Measurements from ENCODE around the gene SEMA4F.
A peak's percentile ranks its signal among the peaks of the same experiment; 100 is the strongest.

GRCh38 chr2:74690571-74690970 lies 36.5 kb downstream of the SEMA4F start:
- TF ChIP-seq CTCF (IDR thresholded peaks at IDR 0.05) (peak; percentile 29 to 72 (median 62)), POLR2AphosphoS5 (IDR thresholded peaks at IDR 0.05) (no peak)
